ENCODE results near the gene ADAD2. TPM values are rescaled to one million over a fixed set of nuclear protein-coding genes. Genes with fewer than 3 reads are reported as not detected.

ADAD2 gene
- total and polyA plus RNA-seq, 2 donors (not counting 1 experiment from before 2014, with no cell fraction given): 0.06 TPM; not detected in 1

DNA sequence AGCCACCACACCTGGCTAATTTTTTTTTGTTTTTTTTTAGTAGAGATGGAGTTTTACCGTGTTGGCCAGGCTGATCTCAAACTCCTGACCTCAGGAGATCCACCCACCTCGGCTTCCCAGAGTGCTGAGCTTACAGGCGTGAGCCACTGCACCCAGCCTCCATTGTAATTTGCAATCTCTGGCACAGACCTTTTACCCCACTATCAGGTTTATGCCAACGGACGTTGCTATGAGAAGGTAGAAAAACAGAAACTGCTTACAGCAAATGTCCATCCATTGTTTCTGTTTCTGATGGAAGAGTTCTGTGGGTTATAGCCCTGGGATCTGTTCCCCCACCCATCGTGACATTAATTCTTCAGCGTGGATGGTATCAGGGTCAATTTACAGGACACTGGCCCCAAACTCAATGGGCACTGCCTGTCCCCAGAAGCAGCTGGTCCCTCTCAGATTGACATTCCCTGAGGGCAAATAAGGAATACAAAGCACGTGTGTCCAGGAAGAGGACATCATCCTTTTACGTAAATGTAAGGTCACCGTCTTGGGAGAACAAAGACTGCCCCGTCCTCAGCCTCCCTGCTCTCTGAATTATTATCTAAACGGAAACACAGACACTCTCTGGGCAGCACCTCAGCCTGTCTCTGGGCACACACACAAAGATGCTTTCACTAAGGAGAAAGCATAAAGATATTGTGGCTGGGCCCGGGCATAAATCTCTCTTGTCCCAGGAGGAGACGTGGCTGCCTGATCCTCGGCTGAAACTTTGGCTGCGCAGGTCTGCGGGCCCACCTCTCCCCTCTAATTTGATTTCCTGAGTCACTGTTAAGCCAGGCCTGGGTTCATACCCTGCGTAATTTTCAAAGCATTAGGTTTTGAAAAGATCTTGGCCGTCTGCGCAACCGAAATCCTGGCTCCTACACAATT lies 43.6 kb downstream of the ADAD2 start:
- H3K36me3 ChIP-seq (replicated peaks in 1 of 2; ENCODE audit: control extremely low read depth in 1 of 2, control insufficient read depth in 1 of 2, extremely low read depth in 1 of 2, insufficient read depth in 2 of 2, low read length in 1 of 2): no peaks in the 10 kb centered on the region
- Mint-ChIP-seq H3K27ac (no peak overlapping the region), H3K9me3 (ENCODE audit: insufficient read depth) (no peaks in the 10 kb centered on the region), H3K4me3 (no peak overlapping the region), H3K4me1 (no peaks in the 10 kb centered on the region), H3K27me3 (peaks cover 19% of the 10 kb centered on the region)
- H3K27me3 ChIP-seq (replicated peaks in 1 of 4; ENCODE audit: control extremely low read depth in 1 of 4, control insufficient read depth in 3 of 4, insufficient read depth in 4 of 4, low read length in 3 of 4): peaks cover 0 to 6% (median 0%) of the 10 kb centered on the region in 4 experiments
- no peaks in the 10 kb centered on the region for H3K4me1 ChIP-seq (ENCODE audit: control insufficient read depth in 2 of 2, insufficient read depth in 2 of 2, low read length in 2 of 2)
- WGBS (ENCODE audit: insufficient coverage): 83% methylated on average over 14 of the region's 21 CpGs
- no peak for TF ChIP-seq EZH2 (IDR thresholded peaks at IDR 0.05; ENCODE audit: borderline replicate concordance, insufficient read depth, low read depth, low read length, poor library complexity, severe bottlenecking)
- TF ChIP-seq, protein P1, sequence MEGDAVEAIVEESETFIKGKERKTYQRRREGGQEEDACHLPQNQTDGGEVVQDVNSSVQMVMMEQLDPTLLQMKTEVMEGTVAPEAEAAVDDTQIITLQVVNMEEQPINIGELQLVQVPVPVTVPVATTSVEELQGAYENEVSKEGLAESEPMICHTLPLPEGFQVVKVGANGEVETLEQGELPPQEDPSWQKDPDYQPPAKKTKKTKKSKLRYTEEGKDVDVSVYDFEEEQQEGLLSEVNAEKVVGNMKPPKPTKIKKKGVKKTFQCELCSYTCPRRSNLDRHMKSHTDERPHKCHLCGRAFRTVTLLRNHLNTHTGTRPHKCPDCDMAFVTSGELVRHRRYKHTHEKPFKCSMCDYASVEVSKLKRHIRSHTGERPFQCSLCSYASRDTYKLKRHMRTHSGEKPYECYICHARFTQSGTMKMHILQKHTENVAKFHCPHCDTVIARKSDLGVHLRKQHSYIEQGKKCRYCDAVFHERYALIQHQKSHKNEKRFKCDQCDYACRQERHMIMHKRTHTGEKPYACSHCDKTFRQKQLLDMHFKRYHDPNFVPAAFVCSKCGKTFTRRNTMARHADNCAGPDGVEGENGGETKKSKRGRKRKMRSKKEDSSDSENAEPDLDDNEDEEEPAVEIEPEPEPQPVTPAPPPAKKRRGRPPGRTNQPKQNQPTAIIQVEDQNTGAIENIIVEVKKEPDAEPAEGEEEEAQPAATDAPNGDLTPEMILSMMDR (IDR thresholded peaks at IDR 0.05): no peak
- ChIA-PET CTCF (no interaction called here), POLR2A (no interaction called here)
- H3K27ac ChIP-seq (ENCODE audit: low read length in 2 of 2): no peak overlapping the region
- DNase-seq (no peak), ATAC-seq (ENCODE audit: low read depth) (no peak)
- H3K4me2 ChIP-seq (replicated peaks; ENCODE audit: low read depth, low read length, poor library complexity, severe bottlenecking): no peak overlapping the region
- no peaks in the 10 kb centered on the region for H3K9me3 ChIP-seq (ENCODE audit: control extremely low read depth in 1 of 3, control insufficient read depth in 2 of 3, insufficient read depth in 1 of 3, low read length in 2 of 3)
- H4K20me1 ChIP-seq (ENCODE audit: control insufficient read depth, insufficient read depth, low read length, poor library complexity, severe bottlenecking): no peaks in the 10 kb centered on the region
- no peak overlapping the region for H2AFZ ChIP-seq (ENCODE audit: insufficient read depth, low read depth, low read length, poor library complexity, severe bottlenecking)
- H3K4me3 ChIP-seq (ENCODE audit: control extremely low read depth in 1 of 5, extremely low read depth in 1 of 5, insufficient read depth in 1 of 5, low read depth in 2 of 5, low read length in 4 of 5): no peak overlapping the region
- intact Hi-C loops (cut with micrococcal nuclease): no loop called here
- H3K9ac ChIP-seq (ENCODE audit: low read length): no peak overlapping the region
- no peaks in the 10 kb centered on the region for H3K79me2 ChIP-seq (ENCODE audit: control insufficient read depth, insufficient read depth, low read length)

DNA sequence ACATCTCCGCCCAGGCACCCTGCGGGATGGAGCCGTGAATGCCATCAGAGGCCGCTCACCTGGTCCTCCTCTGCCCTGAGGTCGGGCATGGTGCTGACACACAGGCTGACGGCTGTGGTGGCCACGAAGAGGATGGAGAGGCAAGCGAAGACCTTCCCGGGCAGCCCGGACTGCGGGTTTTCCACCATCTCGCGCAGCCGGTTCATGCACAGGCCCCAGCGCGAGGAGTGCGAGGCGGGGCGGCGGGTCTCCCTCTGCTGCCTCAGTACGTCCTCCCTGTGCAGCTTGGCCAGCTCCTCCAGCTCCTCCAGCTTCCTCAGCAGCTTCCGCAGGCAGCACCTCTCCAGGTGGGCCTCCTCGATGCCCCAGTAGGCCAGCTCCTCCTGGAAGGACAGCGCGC lies 45.7 kb downstream of the ADAD2 start:
- TF ChIP-seq, protein P1 (IDR thresholded peaks at IDR 0.05): no peak
- no peak for TF ChIP-seq EZH2 (IDR thresholded peaks at IDR 0.05; ENCODE audit: borderline replicate concordance, insufficient read depth, low read depth, low read length, poor library complexity, severe bottlenecking)
- Histone ChIP-seq H3K4me3 (ENCODE audit: control extremely low read depth in 1 of 5, extremely low read depth in 1 of 5, insufficient read depth in 1 of 5, low read depth in 2 of 5, low read length in 4 of 5) (no peak overlapping the region), H3K36me3 (replicated peaks in 1 of 2; ENCODE audit: control extremely low read depth in 1 of 2, control insufficient read depth in 1 of 2, extremely low read depth in 1 of 2, insufficient read depth in 2 of 2, low read length in 1 of 2) (no peaks in the 10 kb centered on the region), H3K27me3 (replicated peaks in 1 of 4; ENCODE audit: control extremely low read depth in 1 of 4, control insufficient read depth in 3 of 4, insufficient read depth in 4 of 4, low read length in 3 of 4) (peaks cover 0 to 11% (median 0%) of the 10 kb centered on the region in 4 experiments), H3K4me1 (ENCODE audit: control insufficient read depth in 2 of 2, insufficient read depth in 2 of 2, low read length in 2 of 2) (no peaks in the 10 kb centered on the region), H4K20me1 (ENCODE audit: control insufficient read depth, insufficient read depth, low read length, poor library complexity, severe bottlenecking) (no peaks in the 10 kb centered on the region), H3K9ac (ENCODE audit: low read length) (no peak overlapping the region), H3K9me3 (ENCODE audit: control extremely low read depth in 1 of 3, control insufficient read depth in 2 of 3, insufficient read depth in 1 of 3, low read length in 2 of 3) (no peaks in the 10 kb centered on the region), H3K4me2 (replicated peaks; ENCODE audit: low read depth, low read length, poor library complexity, severe bottlenecking) (no peak overlapping the region), H3K27ac (ENCODE audit: low read length in 2 of 2) (no peak overlapping the region), H2AFZ (ENCODE audit: insufficient read depth, low read depth, low read length, poor library complexity, severe bottlenecking) (no peak overlapping the region), H3K79me2 (ENCODE audit: control insufficient read depth, insufficient read depth, low read length) (no peaks in the 10 kb centered on the region)
- 87% methylated on average over 25 of the region's 25 CpGs for WGBS (ENCODE audit: insufficient coverage)
- intact Hi-C loops (cut with micrococcal nuclease): no loop called here
- ChIA-PET POLR2A (no interaction called here), CTCF (no interaction called here)
- ATAC-seq (ENCODE audit: low read depth) (no peak), DNase-seq (no peak)
- Mint-ChIP-seq H3K9me3 (ENCODE audit: insufficient read depth) (no peaks in the 10 kb centered on the region), H3K4me3 (no peak overlapping the region), H3K27ac (no peak overlapping the region), H3K4me1 (no peaks in the 10 kb centered on the region), H3K27me3 (peaks cover 30% of the 10 kb centered on the region)
